ENCODE results near the gene NR2F2. TPM values are rescaled to one million over a fixed set of nuclear protein-coding genes. Genes with fewer than 3 reads are reported as not detected.
A peak's percentile ranks its signal among the peaks of the same experiment; 100 is the strongest.

The NR2F2 gene
- total RNA-seq, 4 donors from 2014 or later = 42.7 to 131 (median 83.6) TPM

GRCh38 chr15:96341513-96342405, 11.3 kb downstream of the NR2F2 start:
- DNase-seq (ENCODE audit: extremely low spot score) = peak; percentile 82
- Histone ChIP-seq H3K9me3 (no peaks in the 10 kb centered on the region), H3K27ac (replicated peaks in 1 of 4) (peak overlapping the region; percentile 94 to 97 (median 94)), H3K36me3 (no peaks in the 10 kb centered on the region), H3K4me3 (peak overlapping the region; percentile 77 to 84 (median 80)), H3K4me1 (peaks cover 9 to 54% (median 50%) of the 10 kb centered on the region in 4 donors), H3K27me3 (no peaks in the 10 kb centered on the region)
- TF ChIP-seq CTCF (IDR thresholded peaks at IDR 0.05) = no peak
- TF ChIP-seq EP300 (IDR thresholded peaks at IDR 0.05) = no peak
- no peak for TF ChIP-seq POLR2A (IDR thresholded peaks at IDR 0.05; ENCODE audit: low read depth)
- TF ChIP-seq POLR2AphosphoS5 (IDR thresholded peaks at IDR 0.05) = no peak
- intact Hi-C loops (cut with DNase I) = no loop called here
- 23% methylated on average over 31 of the region's 41 CpGs for WGBS

DNA sequence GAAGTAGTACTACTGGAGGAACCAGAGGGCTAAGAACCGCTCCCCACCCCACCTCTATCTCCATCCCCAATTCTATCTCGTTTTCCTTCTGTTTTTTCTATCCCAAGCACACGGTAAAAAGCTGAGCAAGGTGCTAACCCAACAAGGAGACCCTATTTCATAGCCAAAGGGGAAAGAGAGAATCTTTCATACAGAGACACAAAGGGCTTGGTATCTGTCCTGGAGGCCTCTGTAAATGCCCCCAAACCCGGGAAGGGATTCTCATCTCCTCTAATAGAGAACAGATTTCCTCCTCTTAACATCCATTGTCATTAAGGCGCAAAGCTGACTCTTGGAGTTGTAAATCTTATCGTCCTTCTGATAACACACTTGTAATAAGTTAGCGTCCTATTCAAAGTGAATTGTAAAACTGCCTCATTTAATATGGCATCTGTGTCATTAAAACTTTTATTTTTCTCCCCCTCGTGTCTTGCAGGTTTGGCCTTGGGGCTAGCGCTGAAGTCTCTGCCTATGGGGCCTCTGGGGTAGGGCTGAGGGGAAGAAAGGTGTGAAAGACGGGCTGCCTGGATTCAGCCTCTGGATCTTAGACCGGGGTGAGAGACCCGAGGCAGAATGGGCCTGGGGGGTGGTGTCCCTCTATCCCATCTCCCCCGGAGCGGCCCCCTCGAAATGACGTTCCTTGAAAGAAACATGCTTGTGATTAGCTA, 12.1 kb downstream of the NR2F2 start:
- TF ChIP-seq POLR2A (IDR thresholded peaks at IDR 0.05; ENCODE audit: low read depth) = no peak
- TF ChIP-seq CTCF (IDR thresholded peaks at IDR 0.05) = no peak
- no peak for TF ChIP-seq POLR2AphosphoS5 (IDR thresholded peaks at IDR 0.05)
- no peak for TF ChIP-seq EP300 (IDR thresholded peaks at IDR 0.05)
- H3K4me1 ChIP-seq = peaks cover 9 to 62% (median 58%) of the 10 kb centered on the region in 4 donors
- DNase-seq (ENCODE audit: extremely low spot score) = no peak
- no peaks in the 10 kb centered on the region for H3K36me3 ChIP-seq
- intact Hi-C loops (cut with DNase I) = no loop called here
- H3K27ac ChIP-seq (replicated peaks in 1 of 4) = peak overlapping the region; percentile 94 to 97 (median 94)
- H3K4me3 ChIP-seq = peak overlapping the region; percentile 77 to 84 (median 80)
- H3K27me3 ChIP-seq = no peaks in the 10 kb centered on the region
- WGBS = 20% methylated on average over 16 of the region's 16 CpGs
- no peaks in the 10 kb centered on the region for H3K9me3 ChIP-seq

GRCh38 chr15:96343113-96344059, 12.9 kb downstream of the NR2F2 start:
- no peaks in the 10 kb centered on the region for H3K9me3 ChIP-seq
- no peaks in the 10 kb centered on the region for H3K27me3 ChIP-seq
- H3K36me3 ChIP-seq = no peaks in the 10 kb centered on the region
- H3K27ac ChIP-seq (replicated peaks in 1 of 4) = peak overlapping the region; percentile 94 to 97 (median 94)
- peak overlapping the region; percentile 77 to 84 (median 80) for H3K4me3 ChIP-seq
- no peak for DNase-seq (ENCODE audit: extremely low spot score)
- TF ChIP-seq CTCF (IDR thresholded peaks at IDR 0.05) (no peak), POLR2AphosphoS5 (IDR thresholded peaks at IDR 0.05) (peak in 1 of 2 donors; percentile 23)
- intact Hi-C loops (cut with DNase I) = no loop called here
- peaks cover 9 to 70% (median 66%) of the 10 kb centered on the region in 4 donors for H3K4me1 ChIP-seq
- WGBS = 31% methylated on average over 41 of the region's 47 CpGs

DNA sequence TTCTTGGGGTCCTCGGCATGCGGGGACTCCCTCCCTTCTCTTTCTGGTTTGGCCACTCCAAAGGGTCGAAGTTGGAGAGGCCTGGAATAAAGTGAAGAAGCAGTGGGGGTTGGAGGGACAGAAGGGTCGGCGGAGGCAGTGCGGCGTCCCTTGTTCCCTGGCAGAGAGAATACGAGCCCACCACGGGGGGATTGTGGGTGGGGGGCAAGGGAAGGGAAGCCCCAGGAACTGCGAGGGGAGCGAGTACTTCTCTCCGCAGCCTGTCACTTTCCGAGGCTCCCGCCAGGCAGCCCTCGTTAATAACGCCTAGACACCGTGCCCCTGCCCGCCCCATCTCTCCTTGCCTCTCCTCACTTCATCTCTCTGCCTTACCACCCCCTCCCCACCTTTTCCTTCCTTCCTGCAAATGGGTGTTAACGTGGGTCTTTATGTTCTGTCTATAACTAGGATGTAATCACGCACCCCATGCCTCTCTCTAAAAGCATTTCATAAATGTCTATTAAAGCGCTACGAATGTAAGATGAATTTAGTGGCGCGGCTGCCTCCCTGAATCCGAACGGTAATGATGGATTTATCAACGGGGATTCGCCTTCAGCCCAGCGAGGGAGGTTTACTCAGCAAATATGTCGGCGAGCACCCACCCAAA, 13.7 kb downstream of the NR2F2 start:
- 50% methylated on average over 31 of the region's 31 CpGs for whole genome bisulfite sequencing
- H3K4me3 ChIP-seq = peak overlapping the region; percentile 77 to 84 (median 80)
- H3K4me1 ChIP-seq = peaks cover 9 to 78% (median 74%) of the 10 kb centered on the region in 4 donors
- no peak for DNase-seq (ENCODE audit: extremely low spot score)
- H3K27ac ChIP-seq (replicated peaks in 1 of 4) = peak overlapping the region; percentile 94 to 97 (median 94)
- H3K9me3 ChIP-seq = no peaks in the 10 kb centered on the region
- TF ChIP-seq POLR2A (IDR thresholded peaks at IDR 0.05; ENCODE audit: low read depth) (no peak), EP300 (IDR thresholded peaks at IDR 0.05) (no peak), CTCF (IDR thresholded peaks at IDR 0.05) (no peak), POLR2AphosphoS5 (IDR thresholded peaks at IDR 0.05) (no peak)
- no peaks in the 10 kb centered on the region for H3K27me3 ChIP-seq
- intact Hi-C loops (cut with DNase I) = no loop called here
- H3K36me3 ChIP-seq = no peaks in the 10 kb centered on the region

All from esophagus muscularis mucosa (tissue), 4 donors.